ENCODE results near the gene ZBTB11.
"Not testable (repeated sequence)": the region's sequence is repeated elsewhere in the genome, so short reads cannot be mapped to it uniquely, and the experiment has no call there.

The ZBTB11 gene

DNA sequence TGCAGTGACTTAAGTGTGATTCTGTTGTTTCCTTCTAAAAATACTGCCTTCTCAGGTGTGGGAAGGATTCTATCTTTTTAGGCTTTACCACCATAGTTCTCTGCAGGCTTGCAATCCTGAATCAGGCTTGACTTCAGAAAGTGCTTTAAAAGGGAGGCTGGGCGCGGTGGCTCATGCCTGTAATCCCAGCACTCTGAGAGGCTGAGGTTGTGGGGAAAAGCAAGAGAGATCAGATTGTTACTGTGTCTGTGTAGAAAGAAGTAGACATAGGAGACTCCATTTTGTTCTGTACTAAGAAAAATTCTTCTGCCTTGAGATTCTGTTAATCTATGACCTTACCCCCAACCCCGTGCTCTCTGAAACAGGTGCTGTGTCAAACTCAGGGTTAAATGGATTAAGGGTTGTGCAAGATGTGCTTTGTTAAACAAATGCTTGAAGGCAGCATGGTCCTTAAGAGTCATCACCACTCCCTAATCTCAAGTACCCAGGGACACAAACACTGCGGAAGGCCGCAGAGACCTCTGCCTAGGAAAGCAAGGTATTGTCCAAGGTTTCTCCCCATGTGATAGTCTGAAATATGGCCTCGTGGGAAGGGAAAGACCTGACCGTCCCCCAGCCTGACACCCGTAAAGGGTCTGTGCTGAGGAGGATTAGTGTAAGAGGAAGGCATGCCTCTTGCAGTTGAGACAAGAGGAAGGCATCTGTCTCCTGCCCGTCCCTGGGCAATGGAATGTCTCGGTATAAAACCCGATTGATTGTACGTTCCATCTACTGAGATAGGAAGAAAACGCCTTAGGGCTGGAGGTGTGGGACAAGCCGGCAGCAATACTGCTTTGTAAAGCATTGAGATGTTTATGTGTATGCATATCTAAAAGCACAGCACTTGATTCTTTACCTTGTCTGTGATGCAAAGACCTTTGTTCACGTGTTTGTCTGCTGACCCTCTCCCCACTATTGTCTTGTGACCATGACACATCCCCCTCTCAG is 15.0 kb upstream of the ZBTB11 start:
- not testable (repeated sequence) for DNase-seq

DNA sequence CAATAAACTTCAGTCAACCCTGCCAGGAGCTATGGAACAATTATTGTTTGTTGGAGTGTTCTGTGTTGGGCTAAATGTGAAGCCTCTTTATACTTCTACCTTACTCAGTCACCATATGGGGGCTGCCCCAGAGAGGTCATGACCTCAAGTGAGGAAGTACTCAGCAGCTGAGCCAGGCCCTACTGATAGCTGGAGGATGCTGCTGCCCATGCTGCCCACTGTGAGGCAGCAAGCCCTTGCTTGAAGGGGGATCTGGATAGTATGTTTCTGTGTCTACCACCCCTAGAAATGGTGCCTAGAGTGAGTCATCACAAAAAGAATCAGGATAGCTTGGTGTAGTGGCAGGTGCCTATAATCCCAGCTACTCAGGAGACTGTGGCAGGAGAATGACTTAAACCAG is 14.0 kb upstream of the ZBTB11 start:
- no peak for DNase-seq

DNA sequence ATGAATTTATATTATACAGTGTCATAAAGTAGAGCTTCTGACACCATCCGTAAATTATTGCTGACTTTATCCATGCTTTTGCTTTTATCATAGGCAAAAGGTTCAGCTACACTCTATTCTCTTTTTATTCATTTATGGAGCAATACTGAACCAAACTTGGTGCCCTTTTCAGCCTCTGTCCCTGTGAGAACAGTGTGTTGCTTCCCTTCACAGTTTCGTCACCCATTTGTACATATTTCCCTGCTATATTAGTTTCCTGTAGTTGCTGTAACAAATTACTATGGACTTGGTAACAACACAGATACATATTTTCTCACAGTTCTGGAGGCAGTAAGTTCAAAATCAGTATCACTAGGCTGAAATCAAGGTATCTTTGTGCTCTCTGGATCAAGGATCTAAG is 12.4 kb upstream of the ZBTB11 start:
- no peak for DNase-seq

DNA sequence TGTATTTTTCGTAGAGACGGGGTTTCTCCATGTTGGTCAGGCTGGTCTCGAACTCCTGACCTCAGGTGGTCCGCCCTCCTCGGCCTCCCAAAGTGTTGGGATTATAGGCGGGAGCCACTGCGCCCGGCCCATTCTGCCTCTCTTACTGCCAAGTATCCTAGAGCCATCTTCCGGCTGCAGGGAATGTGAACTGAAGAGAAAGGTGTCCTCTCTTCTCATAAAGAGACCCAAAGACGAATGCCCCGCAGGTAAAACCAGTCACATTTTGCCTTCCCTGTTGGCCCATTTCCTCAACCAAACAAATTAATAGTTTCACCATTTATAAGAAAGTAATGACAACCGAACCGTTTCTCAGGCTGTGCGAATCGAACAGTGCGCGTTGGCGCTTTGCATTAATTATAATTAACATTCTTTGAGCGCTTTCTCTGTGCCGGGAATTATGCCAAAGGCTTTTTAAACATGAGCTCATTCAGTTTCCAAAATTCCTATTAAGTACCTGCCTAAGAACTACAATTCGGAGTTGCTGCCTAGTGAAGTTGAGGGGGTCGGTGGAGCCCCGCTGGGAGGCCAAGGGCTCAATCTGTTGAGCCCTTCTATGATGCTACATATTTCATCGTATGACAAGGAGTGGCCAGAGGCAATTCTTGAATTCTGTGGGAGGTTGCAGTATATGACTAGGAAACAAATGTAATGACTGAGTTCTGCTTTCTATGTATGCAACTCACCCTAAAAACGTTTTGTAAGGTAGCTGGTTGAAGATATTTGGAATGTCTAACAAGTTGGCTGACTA is 10.4 kb upstream of the ZBTB11 start:
- DNase-seq, result no peak

DNA sequence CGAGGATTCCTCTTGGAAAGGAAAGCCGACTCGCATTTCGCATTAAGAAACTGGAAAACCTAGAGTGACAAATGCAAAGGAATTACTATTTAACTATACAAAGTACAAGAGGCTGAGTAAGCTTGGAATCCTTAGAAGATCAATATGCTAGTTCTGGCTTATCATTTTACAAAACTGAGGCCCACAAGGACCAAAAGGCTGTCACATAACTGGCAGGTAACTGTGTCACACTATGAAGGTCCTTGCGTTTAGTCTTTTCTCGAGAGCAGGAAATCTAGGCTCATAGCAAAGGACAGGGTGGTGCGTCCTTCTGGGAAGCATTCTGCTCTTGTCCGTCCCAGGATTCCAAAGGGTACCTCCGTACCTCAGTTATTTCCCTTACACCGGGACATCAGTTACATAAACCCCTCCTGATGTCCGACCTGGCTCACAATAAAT is 9.0 kb upstream of the ZBTB11 start:
- DNase-seq, result peak; percentile 38

DNA sequence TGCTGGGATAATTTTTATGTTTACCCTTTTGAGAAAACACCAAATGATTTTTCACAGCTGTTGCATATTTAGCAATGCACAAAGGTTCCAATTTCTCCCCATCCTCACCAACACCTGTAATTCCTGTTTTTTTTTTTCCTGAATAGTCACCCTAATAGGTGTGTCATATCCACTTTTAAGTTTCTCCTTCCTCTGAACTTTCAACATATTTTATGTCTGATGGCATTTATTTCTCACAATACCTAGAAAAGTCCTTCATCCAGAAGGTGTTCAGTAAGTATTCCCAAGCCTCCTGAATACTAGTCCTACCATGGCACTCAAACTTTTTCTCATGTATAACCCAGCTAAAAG is 8.1 kb upstream of the ZBTB11 start:
- DNase-seq, result no peak

DNA sequence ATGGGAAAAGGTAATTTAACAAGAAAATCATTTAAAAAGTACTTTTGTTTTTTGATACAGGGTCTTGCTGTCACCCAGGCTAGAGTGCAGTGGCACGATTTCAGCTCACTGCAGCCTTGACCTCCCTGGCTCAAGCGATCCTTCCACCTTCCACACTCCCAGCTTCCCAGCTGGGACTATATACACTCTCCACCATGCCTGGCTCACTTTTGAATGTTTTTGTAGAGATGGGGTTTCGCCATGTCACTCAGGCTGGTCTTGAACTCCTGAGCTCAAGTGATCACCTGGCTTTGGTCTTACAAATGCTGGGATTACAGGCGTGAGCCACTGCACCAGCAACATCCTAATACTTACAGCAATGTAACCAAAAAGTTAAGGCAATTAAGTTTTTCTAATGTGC is 3.5 kb upstream of the ZBTB11 start:
- no peak for DNase-seq

DNA sequence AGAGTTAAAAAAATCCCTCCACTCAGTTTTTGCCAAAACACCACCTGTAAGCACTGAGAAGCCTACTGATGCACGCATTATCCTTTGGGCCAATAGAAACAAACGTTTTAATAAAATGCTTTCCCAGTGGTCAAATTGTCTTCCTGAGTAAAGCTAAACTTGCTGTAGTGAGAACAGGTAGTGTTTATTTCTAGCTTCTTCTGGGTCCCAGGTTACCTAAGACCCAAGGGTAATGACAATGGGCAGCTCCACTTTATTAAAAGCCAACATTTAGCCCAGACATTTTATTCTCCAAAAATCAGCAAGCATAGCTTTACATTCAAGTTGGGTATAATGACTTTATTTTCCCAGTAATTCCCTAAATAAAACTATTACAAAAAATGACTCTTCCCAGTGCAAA is 1.9 kb upstream of the ZBTB11 start:
- DNase-seq, result not testable (repeated sequence)

DNA sequence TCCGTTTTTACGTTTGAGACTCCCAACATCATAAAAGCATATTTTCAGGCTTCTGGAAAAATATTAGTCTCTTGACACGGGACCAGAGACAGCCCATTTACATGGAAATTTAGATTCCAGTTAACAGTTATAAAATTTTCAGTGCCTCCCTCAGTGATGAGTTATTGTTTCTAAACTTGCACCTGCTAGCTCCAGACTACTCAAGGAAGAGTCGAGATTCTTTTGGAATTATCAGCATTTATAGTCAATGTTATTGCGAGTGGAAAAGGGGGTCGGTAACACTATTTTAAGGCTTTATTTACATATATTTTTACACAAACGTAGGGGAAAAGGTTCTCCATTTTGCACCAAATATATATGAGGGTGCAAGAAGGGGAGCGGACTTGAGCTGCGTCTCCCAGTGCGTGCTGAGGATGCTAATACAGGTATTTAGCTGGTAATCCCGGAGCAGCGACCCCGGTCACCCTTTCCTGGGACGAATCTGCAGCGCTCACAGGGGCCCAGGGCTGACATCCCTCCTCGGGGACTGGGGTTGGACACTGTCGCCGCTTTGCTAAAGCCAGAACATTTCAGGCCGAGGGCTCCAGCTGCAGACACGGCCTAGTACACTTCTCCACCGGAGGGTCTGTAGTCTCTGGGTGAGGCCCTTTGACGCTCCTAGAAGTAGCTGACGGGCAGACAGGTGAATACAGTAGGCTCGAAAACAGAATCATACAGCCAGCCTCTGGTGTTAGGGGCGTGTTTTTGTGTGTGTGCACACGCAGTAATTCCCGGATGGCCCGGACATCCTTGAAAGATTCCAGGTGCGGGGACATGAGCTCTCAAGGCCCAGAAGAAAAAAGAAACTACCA is 729 bp upstream of the ZBTB11 start:
- peak; percentile 63 for DNase-seq

DNA sequence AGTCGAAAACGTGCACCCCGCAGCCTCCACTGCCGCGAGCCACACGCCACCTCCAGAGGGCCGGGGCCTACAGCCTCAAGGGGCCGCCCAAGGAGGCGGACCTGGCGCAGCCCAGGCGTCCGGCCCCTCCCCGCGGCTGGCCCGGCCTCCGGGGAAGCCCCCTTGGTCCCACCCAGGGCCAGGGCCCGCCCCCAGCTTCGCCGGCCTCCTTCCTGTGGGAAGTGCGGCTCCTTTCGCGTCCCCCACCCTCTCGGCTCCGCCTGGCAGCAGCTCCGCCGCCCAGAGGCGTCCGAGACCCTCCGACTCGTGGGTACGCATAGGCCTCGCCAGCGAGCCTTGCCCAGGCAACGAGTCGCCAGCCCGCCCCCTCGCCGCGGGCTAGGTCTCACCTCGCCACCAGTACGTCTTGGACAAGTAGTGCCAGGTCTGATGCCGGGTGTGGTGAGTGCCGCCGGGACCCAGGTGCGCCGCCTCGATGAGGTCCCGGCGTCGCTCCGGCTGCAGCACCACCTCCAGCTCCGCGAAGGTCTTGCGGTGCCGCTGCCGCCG is 642 bp downstream of the ZBTB11 start:
- DNase-seq, result peak; percentile 98

DNA sequence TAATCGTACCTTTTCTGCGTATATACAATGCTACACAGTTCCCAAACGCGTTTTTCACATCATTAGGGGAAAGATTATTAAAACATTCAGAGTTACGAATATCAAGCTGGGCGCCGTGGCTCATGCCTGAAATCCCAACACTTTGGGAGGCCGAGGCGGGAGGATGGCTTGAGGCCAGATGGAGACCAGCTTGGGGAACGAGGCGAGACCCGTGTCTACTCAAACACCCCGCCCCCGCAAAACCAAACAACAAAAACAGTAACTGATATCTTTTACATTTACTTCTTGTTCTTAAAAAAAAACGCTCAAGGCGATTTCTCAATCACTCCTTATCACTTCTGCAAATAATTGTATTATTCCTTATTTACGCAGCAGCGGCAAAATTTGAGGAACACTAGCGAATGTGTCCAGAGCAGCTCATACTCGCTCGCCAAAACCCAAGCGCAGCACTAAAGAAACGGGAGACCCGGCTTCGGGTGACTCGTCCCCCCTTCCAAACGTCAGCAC is 1.2 kb downstream of the ZBTB11 start:
- peak; percentile 55 for DNase-seq

DNA sequence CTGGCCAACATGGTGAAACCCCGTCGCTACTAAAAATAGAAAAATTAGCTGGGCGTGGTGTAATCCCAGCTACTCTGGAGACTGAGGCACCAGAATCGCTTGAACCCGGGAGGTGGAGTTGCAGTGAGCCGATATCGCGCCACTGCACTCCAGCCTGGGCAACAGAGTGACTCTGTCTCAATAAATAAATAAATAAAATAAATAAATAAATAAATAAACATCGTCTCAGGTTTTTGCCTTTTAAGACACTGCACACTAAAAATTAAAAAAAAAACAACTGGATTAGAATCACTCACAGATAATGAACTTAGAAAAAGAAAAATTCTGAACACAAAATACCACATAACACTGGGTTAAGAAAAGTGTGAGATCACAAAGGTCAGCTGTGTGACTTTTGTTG is 2.4 kb downstream of the ZBTB11 start:
- DNase-seq, result no peak

DNA sequence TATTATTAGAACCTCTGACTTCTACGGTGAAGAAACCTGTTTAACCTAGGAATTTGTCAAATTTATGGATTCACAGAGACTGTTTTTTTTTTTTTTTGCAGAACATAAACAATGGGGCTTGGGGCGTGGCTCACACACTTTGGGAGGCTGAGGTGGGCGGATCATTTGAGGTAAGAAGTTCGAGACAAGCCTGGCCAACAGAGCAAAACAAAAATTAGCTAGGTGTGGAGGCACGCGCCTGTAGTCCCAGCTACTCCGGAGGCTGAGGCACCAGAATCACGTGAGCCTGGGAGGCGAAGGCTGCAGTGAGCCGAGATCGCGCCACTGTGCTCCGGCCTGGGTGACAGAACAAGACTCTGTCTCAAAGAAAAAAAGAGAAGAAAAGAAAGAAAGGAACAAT is 3.0 kb downstream of the ZBTB11 start:
- DNase-seq, result no peak

DNA sequence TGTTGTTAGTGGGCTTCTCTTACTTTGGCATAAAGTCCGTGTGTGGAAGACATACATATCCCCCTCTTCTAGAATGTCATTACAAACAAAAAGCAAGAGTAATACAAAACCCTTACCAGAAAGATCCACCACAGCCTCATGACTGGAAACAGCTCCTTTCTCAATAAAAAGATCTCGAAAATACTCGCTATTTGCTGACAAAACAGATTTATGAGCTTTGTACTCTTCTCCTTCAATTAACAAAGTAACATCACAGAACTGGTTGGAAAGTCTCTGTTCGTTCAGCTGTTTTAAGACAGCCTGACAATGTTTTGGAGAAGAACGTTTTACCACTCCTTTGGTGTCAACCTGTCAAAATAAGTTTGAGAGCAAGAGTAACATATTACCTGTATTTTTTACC is 5.9 kb downstream of the ZBTB11 start:
- DNase-seq, result no peak

DNA sequence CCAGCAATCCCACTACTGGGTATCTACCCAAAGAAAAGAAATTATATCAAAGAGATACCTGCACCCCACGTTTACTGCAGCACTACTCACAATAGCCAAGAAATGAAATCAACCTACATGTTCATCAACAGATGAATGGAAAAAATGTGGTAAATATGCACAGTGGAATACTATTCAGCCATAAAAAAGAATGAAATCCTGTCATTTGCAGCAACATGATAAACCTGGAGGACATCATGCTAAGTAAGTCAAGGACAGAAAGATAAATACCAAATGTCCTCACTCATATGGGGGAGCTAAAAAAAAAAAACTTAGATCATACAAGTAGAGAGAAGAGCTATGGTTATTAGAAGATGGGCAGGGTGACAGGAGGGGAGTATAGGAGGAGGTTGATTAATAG is 9.1 kb downstream of the ZBTB11 start:
- no peak for DNase-seq

DNA sequence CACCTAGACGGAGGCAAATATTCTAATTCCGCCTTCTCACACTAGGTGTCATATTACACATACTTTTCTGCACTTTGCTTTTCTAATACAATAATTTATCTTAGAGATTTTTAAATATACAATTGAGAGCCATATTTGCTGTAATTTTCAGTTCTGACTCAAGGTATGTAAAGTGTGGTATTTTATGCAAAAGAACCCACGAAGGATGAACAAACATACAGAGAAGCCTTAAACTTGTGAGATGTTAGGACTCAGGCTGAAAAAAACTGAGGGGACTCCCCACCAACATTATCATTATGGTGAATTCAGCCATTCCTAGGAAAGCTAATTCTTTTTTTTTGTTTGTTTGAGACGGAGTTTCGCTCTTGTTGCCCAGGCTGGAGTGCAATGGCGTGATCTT is 9.6 kb downstream of the ZBTB11 start:
- DNase-seq, result no peak

DNA sequence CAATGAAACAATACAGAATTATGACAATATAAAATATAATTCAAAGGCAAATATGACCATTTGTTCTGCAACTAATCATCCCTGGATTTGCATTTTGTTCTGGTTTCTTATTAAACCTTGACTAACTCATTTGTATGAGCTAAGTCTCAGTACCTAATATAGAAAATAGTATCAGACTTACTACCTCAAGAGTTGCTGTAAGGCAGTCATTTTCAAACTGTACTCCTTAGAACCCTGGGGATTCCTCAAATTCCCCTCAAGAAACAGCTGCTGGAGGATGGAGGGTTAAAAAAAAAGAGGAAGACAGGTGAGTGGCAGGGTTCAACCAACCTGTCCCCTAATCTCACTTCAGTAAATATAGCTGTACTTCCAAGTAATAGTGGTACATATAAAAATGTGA is 11.1 kb downstream of the ZBTB11 start:
- no peak for DNase-seq

DNA sequence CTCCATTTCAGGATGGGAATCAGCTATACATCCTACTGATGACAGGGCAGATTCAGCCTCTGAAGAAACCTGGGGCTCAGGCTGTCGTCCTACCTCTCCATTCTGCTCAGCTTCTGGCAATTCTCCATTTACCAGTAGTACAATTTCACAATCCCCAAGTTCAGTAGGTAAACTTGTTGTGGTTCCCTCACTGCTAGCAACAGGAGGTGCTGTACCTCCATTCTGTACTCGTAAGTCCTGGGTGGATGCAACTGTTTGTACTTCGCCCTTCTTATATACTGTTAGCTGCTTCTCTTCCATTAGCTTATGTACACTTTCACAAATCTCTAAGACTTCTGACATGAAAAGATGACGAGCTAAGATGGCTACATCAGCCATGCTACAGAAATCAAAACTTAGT is 11.6 kb downstream of the ZBTB11 start:
- DNase-seq, result no peak

DNA sequence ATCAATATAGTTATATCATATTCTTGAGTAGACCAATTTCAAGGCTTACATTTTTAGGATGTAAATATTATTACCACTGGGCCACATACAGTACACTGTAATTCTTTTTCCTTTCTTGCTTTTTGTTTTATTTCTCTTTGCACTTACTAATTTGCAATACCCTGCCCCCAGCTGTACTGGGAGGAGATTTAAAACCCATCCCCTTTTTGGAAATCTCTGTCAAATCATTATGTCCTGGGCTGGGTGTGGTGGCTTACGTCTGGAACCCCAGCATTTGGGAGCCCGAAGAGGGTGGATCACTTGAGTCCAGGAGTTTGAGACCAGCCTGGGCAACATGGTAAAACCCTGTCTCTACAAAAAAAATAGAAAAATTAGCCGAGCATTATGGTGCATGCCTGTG is 16.2 kb downstream of the ZBTB11 start:
- DNase-seq, result no peak

DNA sequence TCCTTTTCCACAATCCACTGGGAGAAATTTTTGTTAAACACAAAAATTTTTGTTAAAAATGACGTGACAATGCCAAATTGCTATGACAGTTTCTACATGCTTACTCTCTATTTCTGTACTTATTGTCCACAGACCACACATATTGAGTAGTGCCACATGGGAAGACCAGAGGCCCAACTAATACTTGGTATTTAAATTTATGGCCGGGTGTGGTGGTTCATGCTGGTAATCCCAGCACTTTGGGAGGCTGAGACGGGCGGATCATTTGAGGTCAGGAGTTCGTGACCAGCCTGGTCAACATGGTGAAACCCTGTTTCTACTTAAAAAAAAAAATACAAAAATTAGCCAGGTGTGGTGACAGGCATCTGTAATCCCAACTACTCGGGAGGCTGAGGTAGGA is 20.3 kb downstream of the ZBTB11 start:
- DNase-seq, result no peak

DNA sequence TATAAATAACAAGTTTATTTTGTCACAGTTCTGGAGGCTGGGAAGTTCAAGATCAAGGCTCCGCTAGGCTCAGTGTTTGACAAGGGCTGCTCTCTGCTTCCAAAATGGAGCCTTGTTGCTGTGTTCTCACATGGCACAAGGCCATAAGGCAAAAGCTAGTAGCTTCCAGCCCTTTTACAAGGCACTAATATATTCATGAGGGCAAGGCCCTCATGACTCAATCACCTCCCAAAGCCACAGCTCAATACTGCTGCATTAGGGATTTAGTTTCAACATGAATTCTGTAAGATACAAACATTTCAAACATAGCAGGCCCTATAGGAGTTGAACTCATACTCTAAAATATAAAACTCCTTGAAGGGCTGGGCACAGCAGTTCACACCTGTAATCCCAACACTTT is 30.2 kb downstream of the ZBTB11 start:
- DNase-seq, result no peak

DNA sequence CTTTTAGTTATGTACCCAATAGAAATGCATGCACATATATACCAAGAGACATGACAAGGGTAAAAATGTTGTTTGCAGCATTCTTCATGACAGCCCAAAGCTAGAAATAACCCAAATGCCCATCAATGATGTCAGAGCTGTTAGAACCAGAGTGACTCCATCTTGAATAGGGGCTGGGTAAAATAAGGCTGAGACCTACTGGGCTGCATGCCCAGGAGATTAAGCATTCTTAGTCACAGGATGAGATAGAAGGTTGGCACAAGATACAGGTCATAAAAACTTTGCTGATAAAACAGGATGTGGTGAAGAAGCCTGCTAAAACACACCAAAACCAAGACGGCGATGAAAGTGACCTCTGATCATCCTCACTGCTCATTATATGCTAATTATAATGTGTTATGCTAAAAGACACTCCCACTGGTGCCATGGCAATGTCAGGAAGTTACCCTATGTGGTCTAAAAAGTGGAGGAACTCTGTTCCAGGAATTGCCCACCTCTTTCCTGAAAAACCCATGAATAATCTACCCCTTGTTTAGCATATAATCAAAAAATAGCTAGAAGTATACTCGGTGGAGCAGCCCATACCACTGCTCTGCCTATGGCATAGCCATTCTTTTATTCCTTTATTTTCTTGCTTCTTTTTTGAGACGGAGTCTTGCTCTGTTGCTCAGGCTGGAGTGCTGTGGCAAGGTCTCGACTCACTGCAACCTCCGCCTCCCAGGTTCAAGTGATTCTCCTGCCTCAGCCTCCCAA is 32.9 kb downstream of the ZBTB11 start:
- no peak for DNase-seq
